Stomach smooth muscle (tissue), 2 donors: Measurements from ENCODE around the gene VAMP4.
"Not testable (repeated sequence)": the region's sequence is repeated elsewhere in the genome, so short reads cannot be mapped to it uniquely, and the experiment has no call there.

Experiments used
- H3K27ac ChIP-seq: one replicate; pipeline ENCODE4 v1.7.0; 2013; ENCODE audit warnings: mild to moderate bottlenecking, low read length, inconsistent platforms
- H3K27me3 ChIP-seq, 2 donors: one replicate each; pipeline ENCODE4 v1.7.0; 2013; ENCODE audit warnings: low read length in 2 of 2; ENCODE audit not compliant: insufficient read depth in 2 of 2, control insufficient read depth in 1 of 2
- H3K36me3 ChIP-seq, 2 donors: one replicate each; pipeline ENCODE4 v1.7.0; 2013; ENCODE audit warnings: low read length in 2 of 2; ENCODE audit not compliant: control insufficient read depth in 2 of 2, insufficient read depth in 2 of 2
- H3K4me1 ChIP-seq: one replicate; pipeline ENCODE4 v1.7.0; 2013; ENCODE audit warnings: low read length; ENCODE audit not compliant: control insufficient read depth, insufficient read depth
- H3K4me3 ChIP-seq, 2 donors: one replicate each; pipeline ENCODE4 v1.7.0; 2013; ENCODE audit warnings: low read length in 2 of 2
- H3K9ac ChIP-seq, 2 donors: one replicate each; pipeline ENCODE4 v1.7.0; 2013; ENCODE audit warnings: low read length in 2 of 2, mild to moderate bottlenecking in 1 of 2
- H3K9me3 ChIP-seq, 2 donors: one replicate each; pipeline ENCODE4 v1.7.0; 2013; ENCODE audit warnings: low read length in 2 of 2; ENCODE audit not compliant: control insufficient read depth in 2 of 2
- donor health status: healthy.
- donor health status: Pancreatic carcinoma.

The VAMP4 gene

GRCh38 chr1:171730052-171730451 lies 11.8 kb downstream of the VAMP4 start:
- peaks cover 0 to 7% of the 10 kb centered on the region in 2 donors for H3K36me3 ChIP-seq
- no peak overlapping the region for H3K27ac ChIP-seq
- no peaks in the 10 kb centered on the region for H3K27me3 ChIP-seq
- no peaks in the 10 kb centered on the region for H3K9me3 ChIP-seq
- H3K4me1 ChIP-seq = no peaks in the 10 kb centered on the region
- H3K9ac ChIP-seq = no peak overlapping the region
- no peak overlapping the region for H3K4me3 ChIP-seq

GRCh38 chr1:171727778-171728177 lies 14.1 kb downstream of the VAMP4 start:
- H3K9ac ChIP-seq = no peak overlapping the region
- no peaks in the 10 kb centered on the region for H3K4me1 ChIP-seq
- no peak overlapping the region for H3K27ac ChIP-seq
- no peak overlapping the region for H3K4me3 ChIP-seq
- H3K36me3 ChIP-seq = peaks cover 3 to 10% of the 10 kb centered on the region in 2 donors
- H3K27me3 ChIP-seq = no peaks in the 10 kb centered on the region
- no peaks in the 10 kb centered on the region for H3K9me3 ChIP-seq

GRCh38 chr1:171723180-171723579 lies 18.7 kb downstream of the VAMP4 start:
- H3K4me1 ChIP-seq, H3K4me3 ChIP-seq, H3K27ac ChIP-seq, H3K27me3 ChIP-seq, H3K9me3 ChIP-seq, H3K9ac ChIP-seq: not testable (repeated sequence)
- peaks cover 3 to 10% of the 10 kb centered on the region in 2 donors for H3K36me3 ChIP-seq

GRCh38 chr1:171718848-171719247 lies 23.0 kb downstream of the VAMP4 start:
- Histone ChIP-seq H3K27ac (no peak overlapping the region), H3K9ac (no peak overlapping the region), H3K27me3 (no peaks in the 10 kb centered on the region), H3K9me3 (no peaks in the 10 kb centered on the region), H3K4me3 (no peak overlapping the region), H3K4me1 (peaks cover 9% of the 10 kb centered on the region), H3K36me3 (peaks cover 3 to 4% of the 10 kb centered on the region in 2 donors)

GRCh38 chr1:171718216-171718615 lies 23.6 kb downstream of the VAMP4 start:
- H3K36me3 ChIP-seq = peaks cover 1 to 4% of the 10 kb centered on the region in 2 donors
- H3K27ac ChIP-seq = no peak overlapping the region
- no peaks in the 10 kb centered on the region for H3K9me3 ChIP-seq
- peaks cover 9% of the 10 kb centered on the region for H3K4me1 ChIP-seq
- no peak overlapping the region for H3K9ac ChIP-seq
- H3K27me3 ChIP-seq = no peaks in the 10 kb centered on the region
- H3K4me3 ChIP-seq = no peak overlapping the region

- Histone ChIP-seq H3K36me3 (no peaks in the 10 kb centered on the region), H3K9me3 (no peaks in the 10 kb centered on the region), H3K4me3 (no peak overlapping the region), H3K27ac (no peak overlapping the region), H3K27me3 (no peaks in the 10 kb centered on the region), H3K9ac (no peak overlapping the region), H3K4me1 (peaks cover 9% of the 10 kb centered on the region)
Observed at GRCh38 chr1:171717062-171717718, 24.7 kb downstream of the VAMP4 start.

- Histone ChIP-seq H3K36me3 (no peaks in the 10 kb centered on the region), H3K4me3 (no peak overlapping the region), H3K9ac (no peak overlapping the region), H3K9me3 (no peaks in the 10 kb centered on the region), H3K27me3 (no peaks in the 10 kb centered on the region), H3K4me1 (peaks cover 9% of the 10 kb centered on the region), H3K27ac (no peak overlapping the region)
Observed at GRCh38 chr1:171716616-171717015, 25.2 kb downstream of the VAMP4 start.

- peak overlapping the region in 1 of 2 donors; percentile 7 for H3K4me3 ChIP-seq
- no peak overlapping the region for H3K9ac ChIP-seq
- H3K4me1 ChIP-seq = peaks cover 9% of the 10 kb centered on the region
- no peaks in the 10 kb centered on the region for H3K36me3 ChIP-seq
- H3K27ac ChIP-seq = no peak overlapping the region
- no peaks in the 10 kb centered on the region for H3K27me3 ChIP-seq
- no peaks in the 10 kb centered on the region for H3K9me3 ChIP-seq
Observed at GRCh38 chr1:171715813-171716251, 26.0 kb downstream of the VAMP4 start.

- Histone ChIP-seq H3K9me3 (no peaks in the 10 kb centered on the region), H3K9ac (no peak overlapping the region), H3K36me3 (peaks cover 0 to under 1% of the 10 kb centered on the region in 2 donors), H3K4me1 (peaks cover 9% of the 10 kb centered on the region), H3K4me3 (no peak overlapping the region), H3K27ac (no peak overlapping the region), H3K27me3 (no peaks in the 10 kb centered on the region)
Observed at GRCh38 chr1:171712341-171712740, 29.5 kb downstream of the VAMP4 start.

- no peak overlapping the region for H3K9ac ChIP-seq
- no peaks in the 10 kb centered on the region for H3K27me3 ChIP-seq
- H3K36me3 ChIP-seq = peaks cover 0 to 3% of the 10 kb centered on the region in 2 donors
- H3K27ac ChIP-seq = no peak overlapping the region
- peaks cover 9% of the 10 kb centered on the region for H3K4me1 ChIP-seq
- no peak overlapping the region for H3K4me3 ChIP-seq
- H3K9me3 ChIP-seq = no peaks in the 10 kb centered on the region
Observed at GRCh38 chr1:171711643-171712042, 30.2 kb downstream of the VAMP4 start.

- Histone ChIP-seq H3K27me3 (no peaks in the 10 kb centered on the region), H3K4me3 (no peak overlapping the region), H3K36me3 (peaks cover 0 to 3% of the 10 kb centered on the region in 2 donors), H3K27ac (no peak overlapping the region), H3K4me1 (peaks cover 8% of the 10 kb centered on the region), H3K9me3 (no peaks in the 10 kb centered on the region), H3K9ac (no peak overlapping the region)
Observed at GRCh38 chr1:171707583-171707982, 34.3 kb downstream of the VAMP4 start.
